ENCODE measurements around the gene BAHCC1.

DNA sequence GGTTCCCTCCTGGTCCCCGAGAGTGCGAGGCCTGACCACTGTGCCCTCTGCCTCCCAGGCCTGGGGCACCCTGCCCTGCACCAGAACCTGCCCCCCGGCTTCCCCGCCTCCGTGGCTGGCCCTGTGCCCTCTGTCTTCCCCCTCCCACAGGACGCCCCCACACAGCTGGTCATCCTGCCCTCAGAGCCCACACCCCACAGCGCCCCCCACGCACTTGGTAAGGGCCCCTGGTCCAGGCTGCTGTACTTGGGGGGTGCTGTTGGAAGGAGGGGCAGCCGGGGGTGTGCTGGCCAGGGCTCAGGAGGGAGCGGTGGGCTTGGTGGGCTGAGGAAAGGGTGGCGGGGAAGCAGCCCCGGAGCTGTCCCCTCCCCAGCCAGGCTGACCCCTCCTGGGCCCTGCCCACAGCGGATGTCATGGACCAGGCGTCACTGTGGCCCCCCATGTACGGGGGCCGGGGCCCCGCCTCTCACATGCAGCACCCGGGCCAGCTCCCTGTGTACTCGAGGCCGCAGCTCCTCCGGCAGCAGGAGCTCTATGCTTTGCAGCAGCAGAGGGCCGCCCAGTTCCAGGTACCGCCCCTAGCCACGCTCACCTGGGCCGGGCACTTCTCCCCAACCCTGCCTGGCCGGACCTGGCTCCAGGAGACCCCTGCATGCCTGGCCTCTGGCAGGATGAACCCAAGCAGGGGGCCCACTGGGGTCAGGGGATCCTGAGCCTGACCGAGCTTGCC is 49.5 kb downstream of the BAHCC1 start:
- TF ChIP-seq, protein P1, sequence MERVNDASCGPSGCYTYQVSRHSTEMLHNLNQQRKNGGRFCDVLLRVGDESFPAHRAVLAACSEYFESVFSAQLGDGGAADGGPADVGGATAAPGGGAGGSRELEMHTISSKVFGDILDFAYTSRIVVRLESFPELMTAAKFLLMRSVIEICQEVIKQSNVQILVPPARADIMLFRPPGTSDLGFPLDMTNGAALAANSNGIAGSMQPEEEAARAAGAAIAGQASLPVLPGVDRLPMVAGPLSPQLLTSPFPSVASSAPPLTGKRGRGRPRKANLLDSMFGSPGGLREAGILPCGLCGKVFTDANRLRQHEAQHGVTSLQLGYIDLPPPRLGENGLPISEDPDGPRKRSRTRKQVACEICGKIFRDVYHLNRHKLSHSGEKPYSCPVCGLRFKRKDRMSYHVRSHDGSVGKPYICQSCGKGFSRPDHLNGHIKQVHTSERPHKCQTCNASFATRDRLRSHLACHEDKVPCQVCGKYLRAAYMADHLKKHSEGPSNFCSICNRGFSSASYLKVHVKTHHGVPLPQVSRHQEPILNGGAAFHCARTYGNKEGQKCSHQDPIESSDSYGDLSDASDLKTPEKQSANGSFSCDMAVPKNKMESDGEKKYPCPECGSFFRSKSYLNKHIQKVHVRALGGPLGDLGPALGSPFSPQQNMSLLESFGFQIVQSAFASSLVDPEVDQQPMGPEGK (CRISPR knock-in tag; IDR thresholded peaks at IDR 0.05; ENCODE audit: borderline replicate concordance), result no peak
- TF ChIP-seq ZC3H10 (CRISPR knock-in tag; IDR thresholded peaks at IDR 0.05) (no peak), OSR1 (CRISPR knock-in tag; IDR thresholded peaks at IDR 0.05) (no peak), TSHZ2 (CRISPR knock-in tag; IDR thresholded peaks at IDR 0.05) (no peak), ARNTL (CRISPR knock-in tag; IDR thresholded peaks at IDR 0.05; ENCODE audit: borderline replicate concordance, low read depth) (no peak), ZNF565 (CRISPR knock-in tag; conservative IDR thresholded peaks at IDR 0.05; ENCODE audit: low read depth) (no peak), ZFP3 (CRISPR knock-in tag; IDR thresholded peaks at IDR 0.05) (no peak), ESRRG (CRISPR knock-in tag; IDR thresholded peaks at IDR 0.05) (no peak), ISL1 (CRISPR knock-in tag; IDR thresholded peaks at IDR 0.05) (no peak), CREB5 (CRISPR knock-in tag; IDR thresholded peaks at IDR 0.05; ENCODE audit: low read depth) (no peak)
- TF ChIP-seq, protein P2, sequence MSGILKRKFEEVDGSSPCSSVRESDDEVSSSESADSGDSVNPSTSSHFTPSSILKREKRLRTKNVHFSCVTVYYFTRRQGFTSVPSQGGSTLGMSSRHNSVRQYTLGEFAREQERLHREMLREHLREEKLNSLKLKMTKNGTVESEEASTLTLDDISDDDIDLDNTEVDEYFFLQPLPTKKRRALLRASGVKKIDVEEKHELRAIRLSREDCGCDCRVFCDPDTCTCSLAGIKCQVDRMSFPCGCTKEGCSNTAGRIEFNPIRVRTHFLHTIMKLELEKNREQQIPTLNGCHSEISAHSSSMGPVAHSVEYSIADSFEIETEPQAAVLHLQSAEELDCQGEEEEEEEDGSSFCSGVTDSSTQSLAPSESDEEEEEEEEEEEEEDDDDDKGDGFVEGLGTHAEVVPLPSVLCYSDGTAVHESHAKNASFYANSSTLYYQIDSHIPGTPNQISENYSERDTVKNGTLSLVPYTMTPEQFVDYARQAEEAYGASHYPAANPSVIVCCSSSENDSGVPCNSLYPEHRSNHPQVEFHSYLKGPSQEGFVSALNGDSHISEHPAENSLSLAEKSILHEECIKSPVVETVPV (CRISPR knock-in tag; IDR thresholded peaks at IDR 0.05), result no peak

Measured in SK-N-SH treated with all-trans-retinoic acid at 6 μM for 48 hours (cell line).